IMR-90 (cell line): ENCODE results near the gene GARS1.

Source experiments
- CEBPB ChIP-seq: IDR thresholded peaks from 2 replicates; pipeline ENCODE4 v1.6.1; 2012; ENCODE audit warnings: low read depth, low read length, improper control_type of control experiment
- NFE2L2 ChIP-seq: fragments of 150-350 bp; IDR thresholded peaks from 2 replicates; pipeline ENCODE4 v1.6.1; 2016; ENCODE audit warnings: low read depth, mild to moderate bottlenecking, low read length
- POLR2A ChIP-seq: IDR thresholded peaks from 2 replicates; pipeline ENCODE4 v1.6.1; 2012; ENCODE audit warnings: mild to moderate bottlenecking, low read depth, low read length
- TF ChIP-seq, protein P1 (sequence below): conservative IDR thresholded peaks from 2 replicates; pipeline ENCODE4 v1.5.1; 2012; ENCODE audit warnings: mild to moderate bottlenecking, low read depth, low read length, improper control_type of control experiment

DNA sequence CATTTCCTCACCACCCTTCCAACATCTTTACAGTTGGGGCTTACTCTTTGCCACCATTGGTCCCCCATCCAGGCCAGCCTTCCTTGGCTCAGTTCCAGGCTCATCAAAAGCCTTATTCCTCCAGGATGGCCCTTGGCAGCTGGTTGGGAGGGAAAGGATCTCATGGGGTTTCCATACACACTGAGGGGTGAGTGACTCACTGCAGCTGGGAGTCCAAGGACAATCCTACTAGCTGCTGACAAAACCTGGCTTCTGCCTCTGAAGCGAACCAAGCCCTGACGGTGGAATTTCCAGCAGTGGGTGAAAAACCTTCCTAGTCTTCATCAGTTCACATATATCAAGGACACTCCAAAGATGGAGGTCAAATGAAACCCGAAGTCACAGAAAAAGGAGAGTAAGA is 64.6 kb downstream of the GARS1 start:
- TF ChIP-seq, protein P1, sequence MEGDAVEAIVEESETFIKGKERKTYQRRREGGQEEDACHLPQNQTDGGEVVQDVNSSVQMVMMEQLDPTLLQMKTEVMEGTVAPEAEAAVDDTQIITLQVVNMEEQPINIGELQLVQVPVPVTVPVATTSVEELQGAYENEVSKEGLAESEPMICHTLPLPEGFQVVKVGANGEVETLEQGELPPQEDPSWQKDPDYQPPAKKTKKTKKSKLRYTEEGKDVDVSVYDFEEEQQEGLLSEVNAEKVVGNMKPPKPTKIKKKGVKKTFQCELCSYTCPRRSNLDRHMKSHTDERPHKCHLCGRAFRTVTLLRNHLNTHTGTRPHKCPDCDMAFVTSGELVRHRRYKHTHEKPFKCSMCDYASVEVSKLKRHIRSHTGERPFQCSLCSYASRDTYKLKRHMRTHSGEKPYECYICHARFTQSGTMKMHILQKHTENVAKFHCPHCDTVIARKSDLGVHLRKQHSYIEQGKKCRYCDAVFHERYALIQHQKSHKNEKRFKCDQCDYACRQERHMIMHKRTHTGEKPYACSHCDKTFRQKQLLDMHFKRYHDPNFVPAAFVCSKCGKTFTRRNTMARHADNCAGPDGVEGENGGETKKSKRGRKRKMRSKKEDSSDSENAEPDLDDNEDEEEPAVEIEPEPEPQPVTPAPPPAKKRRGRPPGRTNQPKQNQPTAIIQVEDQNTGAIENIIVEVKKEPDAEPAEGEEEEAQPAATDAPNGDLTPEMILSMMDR: no peak
- no peak for TF ChIP-seq CEBPB
- TF ChIP-seq POLR2A: no peak
- no peak for TF ChIP-seq NFE2L2
